Fibroblast of lung (primary cell): ENCODE measurements around the gene UNC13C. TPM values are rescaled to one million over a fixed set of nuclear protein-coding genes. Genes with fewer than 3 reads are reported as not detected.

ENCODE experiments used
- DNase-seq, 2 donors: peaks; one replicate each; pipeline versions ENCODE4 v3.0.0 to v3.0.0-alpha.2; 2010; ENCODE audit warnings: low read depth in 2 of 2
- H2AFZ ChIP-seq: 2 replicates; pipeline ENCODE4 v1.5.1; 2012; ENCODE audit warnings: low read length, control low read depth, inconsistent platforms
- H3K27ac ChIP-seq: 2 replicates; pipeline ENCODE4 v1.5.1; 2011; ENCODE audit warnings: low read length, control low read depth; ENCODE audit not compliant: insufficient read depth
- H3K27me3 ChIP-seq: 2 replicates; pipeline ENCODE4 v1.5.1; 2011; ENCODE audit warnings: mild to moderate bottlenecking, low read length; ENCODE audit not compliant: control insufficient read depth, insufficient read depth
- H3K36me3 ChIP-seq: 2 replicates; pipeline ENCODE4 v1.5.1; 2011; ENCODE audit warnings: low read length; ENCODE audit not compliant: control insufficient read depth, insufficient read depth
- H3K4me1 ChIP-seq: 2 replicates; pipeline ENCODE4 v1.5.1; 2011; ENCODE audit warnings: low read length; ENCODE audit not compliant: control insufficient read depth, insufficient read depth; ENCODE audit errors: extremely low read depth
- H3K4me2 ChIP-seq: 2 replicates; pipeline ENCODE4 v1.5.1; 2011; ENCODE audit warnings: low read length, control low read depth; ENCODE audit not compliant: insufficient read depth; ENCODE audit errors: extremely low read depth
- H3K4me3 ChIP-seq, 4 experiments: fragments of 200-600 bp in 1 of 4; sonication (generic) in 1 of 4; replicated peaks in 1 of 4; 2 replicates each; pipeline ENCODE4 v1.5.1; 2011 to 2016; ENCODE audit warnings: low read length in 4 of 4, low read depth in 3 of 4, mild to moderate bottlenecking in 3 of 4, control low read depth in 2 of 4, inconsistent platforms in 1 of 4, mixed read lengths in 1 of 4; ENCODE audit not compliant: insufficient read depth in 1 of 4; ENCODE audit errors: control extremely low read depth in 1 of 4
- H3K79me2 ChIP-seq: 2 replicates; pipeline ENCODE4 v1.5.1; 2012; ENCODE audit warnings: mild to moderate bottlenecking, low read length, inconsistent platforms; ENCODE audit not compliant: control insufficient read depth, insufficient read depth
- H3K9ac ChIP-seq: 2 replicates; pipeline ENCODE4 v1.5.1; 2011; ENCODE audit warnings: mild to moderate bottlenecking, low read length, control low read depth; ENCODE audit not compliant: insufficient read depth
- H3K9me3 ChIP-seq: 2 replicates; pipeline ENCODE4 v1.5.1; 2012; ENCODE audit warnings: low read depth, low read length; ENCODE audit not compliant: control insufficient read depth, insufficient read depth
- H4K20me1 ChIP-seq: 2 replicates; pipeline ENCODE4 v1.5.1; 2011; ENCODE audit warnings: low read length; ENCODE audit not compliant: control insufficient read depth, insufficient read depth; ENCODE audit errors: extremely low read depth
- EZH2 ChIP-seq: IDR thresholded peaks from 2 replicates; pipeline ENCODE4 v1.5.1; 2012; ENCODE audit warnings: low read length, control low read depth, mild to moderate bottlenecking; ENCODE audit errors: missing control alignments
- polyA plus RNA-seq, 2 donors: library from polyadenylated mRNA; depleted of rRNA in 1 of 2; stranded (reverse) in 1 of 2; unstranded in 1 of 2; fragments of >200 nt; gene quantifications; 2 replicates each; pipeline ENCODE4 v1.2.1, GENCODE V29; 2011 to 2012; ENCODE audit warnings: missing spikeins in 1 of 2
- total RNA-seq: library from RNA; depleted of rRNA; stranded (reverse); fragments of >200 nt; gene quantifications from 2 replicates; pipeline ENCODE4 v1.2.1, GENCODE V29; 2014
- TF ChIP-seq, protein P1 (sequence below), 2 donors: IDR thresholded peaks in 1 of 2; conservative IDR thresholded peaks in 1 of 2; 1 replicate in 1 of 2; 2 replicates in 1 of 2; pipeline ENCODE4 v1.5.1; 2011 to 2012; ENCODE audit warnings: low read length in 2 of 2, control low read depth in 1 of 2, inconsistent platforms in 1 of 2, low read depth in 1 of 2, mild to moderate bottlenecking in 1 of 2

The UNC13C gene
- total and polyA plus RNA-seq, 2 donors (not counting 1 experiment from before 2014, with no cell fraction given), result not detected

DNA sequence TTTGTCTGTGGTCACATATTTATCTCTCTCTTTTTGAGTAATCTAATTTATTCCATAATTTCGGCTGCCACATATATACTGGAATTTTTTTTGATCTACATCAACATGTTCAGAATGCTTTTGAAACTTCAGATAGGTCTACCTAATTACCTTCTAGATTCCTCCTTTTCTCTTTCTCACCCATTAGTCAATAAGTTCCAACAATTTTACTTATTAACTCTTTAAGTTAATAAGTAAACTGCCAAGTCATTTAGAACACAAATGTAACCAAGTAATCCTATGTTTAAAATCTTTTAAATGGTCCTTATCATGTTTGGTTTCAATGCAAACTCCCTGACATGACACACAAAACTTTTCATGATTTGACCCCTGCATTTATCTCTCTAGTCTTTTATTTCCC is 410.5 kb downstream of the UNC13C start:
- no peak for DNase-seq
- Histone ChIP-seq H3K27me3 (no peaks in the 10 kb centered on the region), H3K36me3 (no peaks in the 10 kb centered on the region), H4K20me1 (no peaks in the 10 kb centered on the region), H3K4me3 (no peak overlapping the region), H2AFZ (no peak overlapping the region), H3K9ac (no peak overlapping the region), H3K4me2 (no peak overlapping the region), H3K9me3 (no peaks in the 10 kb centered on the region), H3K27ac (no peak overlapping the region), H3K79me2 (no peaks in the 10 kb centered on the region), H3K4me1 (no peaks in the 10 kb centered on the region)
- TF ChIP-seq, protein P1, sequence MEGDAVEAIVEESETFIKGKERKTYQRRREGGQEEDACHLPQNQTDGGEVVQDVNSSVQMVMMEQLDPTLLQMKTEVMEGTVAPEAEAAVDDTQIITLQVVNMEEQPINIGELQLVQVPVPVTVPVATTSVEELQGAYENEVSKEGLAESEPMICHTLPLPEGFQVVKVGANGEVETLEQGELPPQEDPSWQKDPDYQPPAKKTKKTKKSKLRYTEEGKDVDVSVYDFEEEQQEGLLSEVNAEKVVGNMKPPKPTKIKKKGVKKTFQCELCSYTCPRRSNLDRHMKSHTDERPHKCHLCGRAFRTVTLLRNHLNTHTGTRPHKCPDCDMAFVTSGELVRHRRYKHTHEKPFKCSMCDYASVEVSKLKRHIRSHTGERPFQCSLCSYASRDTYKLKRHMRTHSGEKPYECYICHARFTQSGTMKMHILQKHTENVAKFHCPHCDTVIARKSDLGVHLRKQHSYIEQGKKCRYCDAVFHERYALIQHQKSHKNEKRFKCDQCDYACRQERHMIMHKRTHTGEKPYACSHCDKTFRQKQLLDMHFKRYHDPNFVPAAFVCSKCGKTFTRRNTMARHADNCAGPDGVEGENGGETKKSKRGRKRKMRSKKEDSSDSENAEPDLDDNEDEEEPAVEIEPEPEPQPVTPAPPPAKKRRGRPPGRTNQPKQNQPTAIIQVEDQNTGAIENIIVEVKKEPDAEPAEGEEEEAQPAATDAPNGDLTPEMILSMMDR (conservative IDR thresholded peaks at IDR 0.05 in 1 of 2, IDR thresholded peaks at IDR 0.05 in 1 of 2; ENCODE audit: low read depth in 1 of 2, low read length in 2 of 2), result no peak
- no peak for TF ChIP-seq EZH2

DNA sequence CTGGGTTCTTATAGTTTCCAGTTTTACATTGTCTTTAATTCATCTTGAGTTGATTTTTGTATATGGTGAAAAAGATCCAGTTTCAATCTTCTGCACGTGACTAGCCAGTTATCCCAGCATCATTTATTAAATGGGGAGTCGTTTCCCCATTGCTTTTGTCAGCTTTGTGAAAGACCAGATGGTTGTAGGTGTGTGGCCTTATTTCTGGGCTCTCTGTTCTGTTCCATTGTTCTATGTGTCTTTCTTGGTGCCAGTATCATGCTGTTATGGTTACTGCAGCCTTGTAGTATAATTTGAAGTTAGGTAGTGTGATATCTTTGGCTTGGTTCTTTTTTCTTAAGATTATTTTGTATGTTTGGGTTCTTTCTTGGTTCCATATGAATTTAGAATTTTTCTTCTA is 432.2 kb downstream of the UNC13C start:
- Histone ChIP-seq H3K79me2 (no peaks in the 10 kb centered on the region), H3K9me3 (no peaks in the 10 kb centered on the region), H3K27me3 (no peaks in the 10 kb centered on the region), H3K36me3 (no peaks in the 10 kb centered on the region), H3K4me1 (no peaks in the 10 kb centered on the region), H3K9ac (no peak overlapping the region), H4K20me1 (no peaks in the 10 kb centered on the region), H3K27ac (no peak overlapping the region), H3K4me3 (no peak overlapping the region), H2AFZ (no peak overlapping the region), H3K4me2 (no peak overlapping the region)
- TF ChIP-seq EZH2, result no peak
- TF ChIP-seq, protein P1 (conservative IDR thresholded peaks at IDR 0.05 in 1 of 2, IDR thresholded peaks at IDR 0.05 in 1 of 2; ENCODE audit: low read depth in 1 of 2, low read length in 2 of 2), result no peak
- no peak for DNase-seq

DNA sequence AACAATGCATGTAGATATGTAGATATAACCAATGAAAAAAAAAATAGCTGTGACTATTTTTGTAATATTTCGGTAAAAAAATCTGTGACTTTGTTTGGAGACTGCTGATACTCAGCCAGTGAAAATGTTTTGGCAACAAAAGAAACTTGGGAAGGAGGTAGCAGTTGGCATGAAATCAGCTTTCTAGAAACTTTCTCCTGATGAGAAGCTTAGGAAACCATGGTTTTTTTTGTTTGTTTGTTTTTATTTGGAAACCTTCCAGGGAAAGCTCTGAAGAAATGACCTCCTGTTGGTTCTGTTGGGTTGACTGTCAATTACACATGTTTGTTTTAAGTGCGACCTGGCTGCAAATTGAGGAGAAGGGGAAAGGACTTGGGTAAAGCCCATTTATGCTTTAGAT is 445.9 kb downstream of the UNC13C start:
- TF ChIP-seq, protein P1 (conservative IDR thresholded peaks at IDR 0.05 in 1 of 2, IDR thresholded peaks at IDR 0.05 in 1 of 2; ENCODE audit: low read depth in 1 of 2, low read length in 2 of 2), result no peak
- no peak for TF ChIP-seq EZH2
- H3K27me3 ChIP-seq, result no peaks in the 10 kb centered on the region
- no peaks in the 10 kb centered on the region for H4K20me1 ChIP-seq
- H3K9me3 ChIP-seq, result no peaks in the 10 kb centered on the region
- H3K27ac ChIP-seq, result no peak overlapping the region
- no peak for DNase-seq
- no peaks in the 10 kb centered on the region for H3K4me1 ChIP-seq
- no peaks in the 10 kb centered on the region for H3K79me2 ChIP-seq
- H3K4me3 ChIP-seq, result no peak overlapping the region
- no peak overlapping the region for H3K9ac ChIP-seq
- H3K36me3 ChIP-seq, result no peaks in the 10 kb centered on the region
- H2AFZ ChIP-seq, result no peak overlapping the region
- H3K4me2 ChIP-seq, result no peak overlapping the region
